Progenitor cell of endocrine pancreas (in vitro differentiated cells): ENCODE data around the gene ZBTB21. TPM values are rescaled to one million over a fixed set of nuclear protein-coding genes. Genes with fewer than 3 reads are reported as not detected.

Experiments used
- DNase-seq: peaks from one replicate; pipeline ENCODE4 v3.0.0; 2021; ENCODE audit warnings: low spot score; ENCODE audit not compliant: unreplicated experiment
- H3K27ac Mint-ChIP-seq: 2 replicates; pipeline ENCODE4 v1.8.0; 2021; ENCODE audit warnings: mild to moderate bottlenecking, moderate library complexity, mixed read lengths
- H3K27me3 Mint-ChIP-seq: 2 replicates; pipeline ENCODE4 v1.8.0; 2021; ENCODE audit warnings: mixed read lengths
- H3K36me3 Mint-ChIP-seq: 2 replicates; pipeline ENCODE4 v1.8.0; 2022; ENCODE audit warnings: mixed read lengths; ENCODE audit not compliant: insufficient read depth
- H3K4me1 Mint-ChIP-seq: 2 replicates; pipeline ENCODE4 v1.8.0; 2021; ENCODE audit warnings: low read depth, mixed read lengths
- H3K4me3 Mint-ChIP-seq: 2 replicates; pipeline ENCODE4 v1.8.0; 2021; ENCODE audit warnings: low read depth, mild to moderate bottlenecking, moderate library complexity, mixed read lengths
- H3K9me3 Mint-ChIP-seq: 2 replicates; pipeline ENCODE4 v1.8.0; 2021; ENCODE audit warnings: low read depth, mixed read lengths
- CTCF ChIP-seq: fragments of 200-600 bp; sonication (generic); IDR thresholded peaks from one replicate; pipeline ENCODE4 v1.5.0; 2021; ENCODE audit warnings: antibody characterized with exemption, mild to moderate bottlenecking; ENCODE audit not compliant: unreplicated experiment
- total RNA-seq: library from RNA; stranded (reverse); gene quantifications from 2 replicates; pipeline ENCODE4 v1.2.1, GENCODE V29; 2021

Gene ZBTB21
- total RNA-seq, 1 donor from 2014 or later: 15.7 TPM

GRCh38 chr21:41966872-41967621 is 43.1 kb downstream of the ZBTB21 start:
- no peaks in the 10 kb centered on the region for H3K9me3 Mint-ChIP-seq
- peaks cover 22% of the 10 kb centered on the region for H3K27me3 Mint-ChIP-seq
- no peaks in the 10 kb centered on the region for H3K36me3 Mint-ChIP-seq
- H3K4me3 Mint-ChIP-seq: no peak overlapping the region
- no peak overlapping the region for H3K27ac Mint-ChIP-seq
- no peak for TF ChIP-seq CTCF
- DNase-seq: no peak
- peaks cover 13% of the 10 kb centered on the region for H3K4me1 Mint-ChIP-seq

GRCh38 chr21:41966041-41966833 is 43.9 kb downstream of the ZBTB21 start:
- Mint-ChIP-seq H3K9me3 (no peaks in the 10 kb centered on the region), H3K36me3 (no peaks in the 10 kb centered on the region), H3K27me3 (peaks cover 29% of the 10 kb centered on the region), H3K4me1 (peaks cover 13% of the 10 kb centered on the region), H3K27ac (no peak overlapping the region), H3K4me3 (no peak overlapping the region)
- TF ChIP-seq CTCF: no peak
- no peak for DNase-seq

DNA sequence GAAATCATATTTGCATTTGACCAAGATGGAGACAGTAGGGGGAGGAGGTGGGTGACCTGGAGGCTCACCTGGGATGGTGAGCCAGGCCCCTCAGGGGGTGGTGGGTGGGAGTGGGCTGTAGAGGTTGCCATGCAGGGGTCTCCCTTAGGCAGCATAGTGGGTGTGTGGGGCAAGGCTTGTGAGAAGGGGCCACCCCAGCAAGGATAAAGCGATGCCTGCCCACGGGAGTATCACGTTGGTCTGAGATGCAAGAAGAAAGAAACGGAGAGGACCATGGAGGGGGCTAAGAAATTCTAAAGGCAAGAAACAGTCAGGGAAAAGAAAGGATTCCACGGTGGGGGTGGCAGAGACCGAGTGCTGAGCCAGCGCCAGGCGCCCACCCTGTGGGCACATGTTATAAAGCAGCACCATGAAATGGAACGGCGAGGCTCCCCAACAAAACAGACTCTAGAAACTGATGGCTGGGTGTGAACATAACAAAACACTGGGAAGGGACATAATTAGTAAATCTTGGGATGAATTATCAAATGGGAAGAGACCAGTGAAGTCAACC is 44.6 kb downstream of the ZBTB21 start:
- Mint-ChIP-seq H3K9me3 (no peaks in the 10 kb centered on the region), H3K36me3 (no peaks in the 10 kb centered on the region), H3K4me1 (peaks cover 13% of the 10 kb centered on the region)

GRCh38 chr21:41965045-41965444 is 45.1 kb downstream of the ZBTB21 start:
- Mint-ChIP-seq H3K4me1 (peaks cover 13% of the 10 kb centered on the region), H3K27me3 (peaks cover 36% of the 10 kb centered on the region), H3K27ac (no peak overlapping the region), H3K4me3 (no peak overlapping the region), H3K36me3 (no peaks in the 10 kb centered on the region), H3K9me3 (no peaks in the 10 kb centered on the region)
- DNase-seq: no peak
- no peak for TF ChIP-seq CTCF

More for the DNA sequence above, 44.6 kb downstream of the ZBTB21 start:
- no peak overlapping the region for H3K4me3 Mint-ChIP-seq
- H3K27me3 Mint-ChIP-seq: peaks cover 32% of the 10 kb centered on the region
- DNase-seq: no peak
- no peak overlapping the region for H3K27ac Mint-ChIP-seq
- TF ChIP-seq CTCF: no peak

DNA sequence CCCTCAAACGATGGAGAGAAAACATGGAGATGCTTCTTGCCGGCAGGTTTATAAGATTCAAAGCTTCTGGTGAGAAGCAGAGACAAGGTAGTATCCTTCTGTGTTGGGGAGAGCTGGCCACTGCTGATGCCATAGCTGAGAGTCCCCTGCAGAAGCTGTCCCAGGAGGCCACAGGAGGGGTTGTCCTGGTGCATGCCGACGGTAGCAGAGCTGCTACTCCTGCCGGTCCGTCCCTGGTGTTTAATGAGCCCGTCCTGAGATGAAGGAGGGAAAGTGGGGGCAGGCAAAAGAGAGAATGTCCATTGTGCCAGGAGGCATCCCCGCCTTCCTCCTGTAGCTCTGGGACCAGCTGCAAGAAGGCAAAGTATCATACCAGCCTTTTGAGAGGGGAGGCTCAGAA is 46.0 kb downstream of the ZBTB21 start:
- no peak for TF ChIP-seq CTCF
- Mint-ChIP-seq H3K36me3 (no peaks in the 10 kb centered on the region), H3K27me3 (peaks cover 36% of the 10 kb centered on the region), H3K4me1 (peaks cover 13% of the 10 kb centered on the region), H3K27ac (no peak overlapping the region), H3K9me3 (no peaks in the 10 kb centered on the region), H3K4me3 (no peak overlapping the region)
- no peak for DNase-seq
